Mucosa of descending colon (tissue), 3 donors: ENCODE measurements around the gene AKAP5. TPM values are rescaled to one million over a fixed set of nuclear protein-coding genes. Genes with fewer than 3 reads are reported as not detected.

Experiments
- ATAC-seq: fragments of 200-7000 bp; cut with Tn5 transposase; one replicate; pipeline ENCODE4 v1.9.1; 2020; ENCODE audit warnings: mild to moderate bottlenecking, moderate library complexity
- DNase-seq, 3 donors: peaks; one replicate each; pipeline ENCODE4 v3.0.0-alpha.2; 2020
- H3K36me3 ChIP-seq: fragments of 200-600 bp; one replicate; pipeline ENCODE4 v1.8.0; 2021; ENCODE audit warnings: low read depth, mild to moderate bottlenecking
- H3K4me1 ChIP-seq: fragments of 200-600 bp; one replicate; pipeline ENCODE4 v1.8.0; 2021; ENCODE audit warnings: low read depth, mild to moderate bottlenecking
- H3K4me3 ChIP-seq: fragments of 200-600 bp; one replicate; pipeline ENCODE4 v1.8.0; 2021; ENCODE audit warnings: mild to moderate bottlenecking
- H3K9me3 ChIP-seq: fragments of 200-600 bp; one replicate; pipeline ENCODE4 v1.8.0; 2021; ENCODE audit warnings: mild to moderate bottlenecking
- CTCF ChIP-seq: fragments of 200-600 bp; IDR thresholded peaks from one replicate; pipeline ENCODE4 v1.8.0; 2022; ENCODE audit warnings: antibody characterized with exemption, mild to moderate bottlenecking
- intact Hi-C, 2 donors: fragments of 100-400 bp; cut with DNase I in 1 of 2; cut with micrococcal nuclease in 1 of 2; formaldehyde crosslinking; loops; one replicate each; pipeline versions ENCODE4 v1.11.0 to v1.11.1; 2022; cut with DNase I, micrococcal nuclease
- total RNA-seq, 3 donors: library from RNA; stranded (reverse); fragmentation: NEBNext Ultra II Directional in 2 of 3; extraction: Animal tissue kit (Norgen Biotek cat#: 25700) in 2 of 3; gene quantifications; one replicate each; pipeline versions ENCODE4 v1.2.1 to v1.2.4, GENCODE V29; 2021 to 2023
- donor health status: DM: no; HTN: no; CAD: no; lungs with moderate emphysema.
- donor health status: DM: no; HTN: no; CAD: no.
- donor health status: DM: no; HTN: yes; CAD: no.

The AKAP5 gene
- total RNA-seq, 3 donors from 2014 or later: 3.9 to 8.0 (median 7.4) TPM

GRCh38 chr14:64495252-64495651 is 30.0 kb downstream of the AKAP5 start:
- Histone ChIP-seq H3K9me3 (no peaks in the 10 kb centered on the region), H3K36me3 (no peaks in the 10 kb centered on the region), H3K4me1 (peaks cover 6% of the 10 kb centered on the region), H3K4me3 (no peak overlapping the region)
- ATAC-seq (no peak), DNase-seq (no peak)
- intact Hi-C loops: no loop called here
- TF ChIP-seq CTCF: no peak

- no peak for DNase-seq
- H3K4me3 ChIP-seq: no peak overlapping the region
- no peak for ATAC-seq
- no peak for TF ChIP-seq CTCF
- no peaks in the 10 kb centered on the region for H3K9me3 ChIP-seq
- intact Hi-C loops: no loop called here
- H3K4me1 ChIP-seq: peaks cover 21% of the 10 kb centered on the region
- H3K36me3 ChIP-seq: no peaks in the 10 kb centered on the region
Observed at GRCh38 chr14:64496764-64497163, 31.5 kb downstream of the AKAP5 start.

GRCh38 chr14:64500088-64500487 is 34.8 kb downstream of the AKAP5 start:
- no peak for DNase-seq
- Histone ChIP-seq H3K9me3 (no peaks in the 10 kb centered on the region), H3K36me3 (no peaks in the 10 kb centered on the region), H3K4me1 (peaks cover 33% of the 10 kb centered on the region), H3K4me3 (no peak overlapping the region)
- no peak for ATAC-seq
- no peak for TF ChIP-seq CTCF
- intact Hi-C loops: no loop called here

GRCh38 chr14:64501411-64502171 is 36.3 kb downstream of the AKAP5 start:
- no peak for TF ChIP-seq CTCF
- DNase-seq: peak; percentile 57 to 61 (median 61)
- ATAC-seq: peak; percentile 2
- Histone ChIP-seq H3K36me3 (no peaks in the 10 kb centered on the region), H3K9me3 (no peaks in the 10 kb centered on the region), H3K4me1 (peaks cover 41% of the 10 kb centered on the region), H3K4me3 (no peak overlapping the region)
- intact Hi-C loops: no loop called here

- no peak for TF ChIP-seq CTCF
- Histone ChIP-seq H3K4me1 (peaks cover 47% of the 10 kb centered on the region), H3K4me3 (no peak overlapping the region), H3K9me3 (no peaks in the 10 kb centered on the region), H3K36me3 (no peaks in the 10 kb centered on the region)
- DNase-seq: peak in 1 of 3 donors; percentile 29
- no peak for ATAC-seq
- intact Hi-C loops: no loop called here
Observed at GRCh38 chr14:64502456-64502855, 37.2 kb downstream of the AKAP5 start.
